ENCODE data around the gene DNAH17.

GRCh38 chr17:78384479-78385175, 192.6 kb downstream of the DNAH17 start:
- no peak for TF ChIP-seq CTCF (IDR thresholded peaks at IDR 0.05)
- TF ChIP-seq POLR2A (IDR thresholded peaks at IDR 0.05) = no peak
- no peak for TF ChIP-seq POLR2AphosphoS5 (IDR thresholded peaks at IDR 0.05)
